ENCODE measurements around the gene STH. TPM values are rescaled to one million over a fixed set of nuclear protein-coding genes. Genes with fewer than 3 reads are reported as not detected.

Gene STH, protein sequence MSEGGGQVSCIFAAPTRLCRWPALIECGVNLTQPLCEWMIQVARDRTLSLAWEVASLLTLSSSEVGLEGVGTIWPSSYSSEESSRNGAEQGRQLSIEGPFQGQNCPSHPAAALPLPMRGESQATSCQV
- total RNA-seq, result not detected

GRCh38 chr17:45998987-45999899, at the start of gene STH:
Gene STH (plus strand): TSS chr17:45999250. CDS start chr17:45999280, 30 bp downstream.
- Histone ChIP-seq H3K9me3 (ENCODE audit: control insufficient read depth in 3 of 3, low read length in 3 of 3) (no peaks in the 10 kb centered on the region), H3K27me3 (ENCODE audit: control insufficient read depth in 3 of 3, insufficient read depth in 3 of 3, low read length in 3 of 3) (no peaks in the 10 kb centered on the region), H3K27ac (ENCODE audit: low read depth, low read length) (no peak within 1 kb of the TSS), H3K9ac (ENCODE audit: low read depth in 1 of 3, low read length in 3 of 3) (no peak within 1 kb of the TSS), H3K4me1 (ENCODE audit: control insufficient read depth in 3 of 3, insufficient read depth in 3 of 3, low read length in 3 of 3) (peaks cover 20 to 24% (median 24%) of the 10 kb centered on the region in 3 donors), H3K4me3 (ENCODE audit: low read length in 3 of 3) (no peak within 1 kb of the TSS), H3K36me3 (ENCODE audit: control insufficient read depth in 3 of 3, insufficient read depth in 3 of 3, low read length in 3 of 3) (peaks cover 2 to 13% (median 11%) of the 10 kb centered on the region in 3 donors)

- H3K27ac ChIP-seq (ENCODE audit: low read depth, low read length), result peak overlapping the region; percentile 66
- peaks cover 0 to 5% (median 0%) of the 10 kb centered on the region in 3 donors for H3K27me3 ChIP-seq (ENCODE audit: control insufficient read depth in 3 of 3, insufficient read depth in 3 of 3, low read length in 3 of 3)
- peaks cover 8 to 34% (median 15%) of the 10 kb centered on the region in 3 donors for H3K4me1 ChIP-seq (ENCODE audit: control insufficient read depth in 3 of 3, insufficient read depth in 3 of 3, low read length in 3 of 3)
- H3K4me3 ChIP-seq (ENCODE audit: low read length in 3 of 3), result no peak overlapping the region
- no peaks in the 10 kb centered on the region for H3K36me3 ChIP-seq (ENCODE audit: control insufficient read depth in 3 of 3, insufficient read depth in 3 of 3, low read length in 3 of 3)
- peak overlapping the region in 2 of 3 donors; percentile 39 to 62 for H3K9ac ChIP-seq (ENCODE audit: low read depth in 1 of 3, low read length in 3 of 3)
- H3K9me3 ChIP-seq (ENCODE audit: control insufficient read depth in 3 of 3, low read length in 3 of 3), result no peaks in the 10 kb centered on the region
Observed at GRCh38 chr17:45949755-45950320, 49.2 kb upstream of the STH start.

DNA sequence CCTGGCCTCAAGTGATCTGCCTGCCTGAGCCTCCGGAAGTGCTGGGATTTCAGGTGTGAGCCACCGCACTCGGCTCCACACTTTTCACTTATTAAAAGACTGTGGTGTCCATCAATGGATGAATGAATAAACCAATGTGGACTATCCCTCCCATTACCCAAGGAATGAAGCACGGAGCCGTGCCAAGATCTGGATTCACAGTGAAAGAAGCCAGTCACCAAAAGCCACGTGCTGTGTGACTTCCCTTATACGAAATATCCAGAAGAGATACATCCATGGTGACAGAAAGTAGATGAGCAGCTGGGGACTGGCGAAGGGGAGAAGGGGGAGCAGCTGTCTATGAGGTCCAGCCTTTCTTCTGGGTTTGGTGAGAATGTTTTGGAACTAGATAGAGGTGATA, 48.2 kb upstream of the STH start:
- Histone ChIP-seq H3K4me3 (ENCODE audit: low read length in 3 of 3) (no peak overlapping the region), H3K27ac (ENCODE audit: low read depth, low read length) (no peak overlapping the region), H3K27me3 (ENCODE audit: control insufficient read depth in 3 of 3, insufficient read depth in 3 of 3, low read length in 3 of 3) (peaks cover 0 to 5% (median 0%) of the 10 kb centered on the region in 3 donors), H3K36me3 (ENCODE audit: control insufficient read depth in 3 of 3, insufficient read depth in 3 of 3, low read length in 3 of 3) (no peaks in the 10 kb centered on the region), H3K4me1 (ENCODE audit: control insufficient read depth in 3 of 3, insufficient read depth in 3 of 3, low read length in 3 of 3) (peaks cover 8 to 33% (median 15%) of the 10 kb centered on the region in 3 donors), H3K9me3 (ENCODE audit: control insufficient read depth in 3 of 3, low read length in 3 of 3) (no peaks in the 10 kb centered on the region), H3K9ac (ENCODE audit: low read depth in 1 of 3, low read length in 3 of 3) (no peak overlapping the region)

GRCh38 chr17:45951403-45951802, 47.6 kb upstream of the STH start:
- H3K27me3 ChIP-seq (ENCODE audit: control insufficient read depth in 3 of 3, insufficient read depth in 3 of 3, low read length in 3 of 3), result peaks cover 0 to 5% (median 0%) of the 10 kb centered on the region in 3 donors
- no peak overlapping the region for H3K4me3 ChIP-seq (ENCODE audit: low read length in 3 of 3)
- no peaks in the 10 kb centered on the region for H3K9me3 ChIP-seq (ENCODE audit: control insufficient read depth in 3 of 3, low read length in 3 of 3)
- H3K9ac ChIP-seq (ENCODE audit: low read depth in 1 of 3, low read length in 3 of 3), result no peak overlapping the region
- H3K36me3 ChIP-seq (ENCODE audit: control insufficient read depth in 3 of 3, insufficient read depth in 3 of 3, low read length in 3 of 3), result no peaks in the 10 kb centered on the region
- peaks cover 8 to 33% (median 15%) of the 10 kb centered on the region in 3 donors for H3K4me1 ChIP-seq (ENCODE audit: control insufficient read depth in 3 of 3, insufficient read depth in 3 of 3, low read length in 3 of 3)
- H3K27ac ChIP-seq (ENCODE audit: low read depth, low read length), result no peak overlapping the region

- Histone ChIP-seq H3K27me3 (ENCODE audit: control insufficient read depth in 3 of 3, insufficient read depth in 3 of 3, low read length in 3 of 3) (peaks cover 0 to 5% (median 0%) of the 10 kb centered on the region in 3 donors), H3K4me3 (ENCODE audit: low read length in 3 of 3) (no peak overlapping the region), H3K9me3 (ENCODE audit: control insufficient read depth in 3 of 3, low read length in 3 of 3) (no peaks in the 10 kb centered on the region), H3K36me3 (ENCODE audit: control insufficient read depth in 3 of 3, insufficient read depth in 3 of 3, low read length in 3 of 3) (no peaks in the 10 kb centered on the region), H3K27ac (ENCODE audit: low read depth, low read length) (no peak overlapping the region), H3K9ac (ENCODE audit: low read depth in 1 of 3, low read length in 3 of 3) (no peak overlapping the region), H3K4me1 (ENCODE audit: control insufficient read depth in 3 of 3, insufficient read depth in 3 of 3, low read length in 3 of 3) (peaks cover 8 to 29% (median 13%) of the 10 kb centered on the region in 3 donors)
Observed at GRCh38 chr17:45951941-45952340, 47.1 kb upstream of the STH start.

- peaks cover 0 to 5% (median 0%) of the 10 kb centered on the region in 3 donors for H3K27me3 ChIP-seq (ENCODE audit: control insufficient read depth in 3 of 3, insufficient read depth in 3 of 3, low read length in 3 of 3)
- H3K27ac ChIP-seq (ENCODE audit: low read depth, low read length), result no peak overlapping the region
- no peak overlapping the region for H3K9ac ChIP-seq (ENCODE audit: low read depth in 1 of 3, low read length in 3 of 3)
- no peak overlapping the region for H3K4me3 ChIP-seq (ENCODE audit: low read length in 3 of 3)
- no peaks in the 10 kb centered on the region for H3K9me3 ChIP-seq (ENCODE audit: control insufficient read depth in 3 of 3, low read length in 3 of 3)
- H3K4me1 ChIP-seq (ENCODE audit: control insufficient read depth in 3 of 3, insufficient read depth in 3 of 3, low read length in 3 of 3), result peaks cover 8 to 26% (median 11%) of the 10 kb centered on the region in 3 donors
- H3K36me3 ChIP-seq (ENCODE audit: control insufficient read depth in 3 of 3, insufficient read depth in 3 of 3, low read length in 3 of 3), result no peaks in the 10 kb centered on the region
Observed at GRCh38 chr17:45952814-45953320, 46.2 kb upstream of the STH start.

DNA sequence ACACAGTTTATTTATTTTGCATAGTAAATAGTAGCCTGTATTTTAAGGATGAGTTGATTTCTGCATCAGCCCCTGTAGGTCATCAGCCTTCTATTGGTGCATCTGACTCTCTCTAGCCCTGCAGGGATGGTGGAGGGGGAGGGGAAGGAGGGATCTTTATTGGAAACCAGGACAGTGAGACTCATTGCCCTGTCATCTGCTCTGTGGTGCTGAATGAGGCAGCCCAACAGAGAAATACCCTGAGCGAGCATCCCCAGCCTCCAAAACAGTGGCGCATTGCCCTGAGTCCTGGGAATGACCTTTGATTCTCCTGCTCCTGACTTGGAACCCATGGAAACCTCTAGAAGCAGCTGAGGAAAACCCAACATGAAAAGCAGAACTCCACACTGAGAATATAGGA, 45.5 kb upstream of the STH start:
- Histone ChIP-seq H3K4me3 (ENCODE audit: low read length in 3 of 3) (no peak overlapping the region), H3K27me3 (ENCODE audit: control insufficient read depth in 3 of 3, insufficient read depth in 3 of 3, low read length in 3 of 3) (peaks cover 0 to 5% (median 0%) of the 10 kb centered on the region in 3 donors), H3K9me3 (ENCODE audit: control insufficient read depth in 3 of 3, low read length in 3 of 3) (no peaks in the 10 kb centered on the region), H3K27ac (ENCODE audit: low read depth, low read length) (no peak overlapping the region), H3K9ac (ENCODE audit: low read depth in 1 of 3, low read length in 3 of 3) (no peak overlapping the region), H3K36me3 (ENCODE audit: control insufficient read depth in 3 of 3, insufficient read depth in 3 of 3, low read length in 3 of 3) (no peaks in the 10 kb centered on the region), H3K4me1 (ENCODE audit: control insufficient read depth in 3 of 3, insufficient read depth in 3 of 3, low read length in 3 of 3) (peaks cover 4 to 20% (median 5%) of the 10 kb centered on the region in 3 donors)

DNA sequence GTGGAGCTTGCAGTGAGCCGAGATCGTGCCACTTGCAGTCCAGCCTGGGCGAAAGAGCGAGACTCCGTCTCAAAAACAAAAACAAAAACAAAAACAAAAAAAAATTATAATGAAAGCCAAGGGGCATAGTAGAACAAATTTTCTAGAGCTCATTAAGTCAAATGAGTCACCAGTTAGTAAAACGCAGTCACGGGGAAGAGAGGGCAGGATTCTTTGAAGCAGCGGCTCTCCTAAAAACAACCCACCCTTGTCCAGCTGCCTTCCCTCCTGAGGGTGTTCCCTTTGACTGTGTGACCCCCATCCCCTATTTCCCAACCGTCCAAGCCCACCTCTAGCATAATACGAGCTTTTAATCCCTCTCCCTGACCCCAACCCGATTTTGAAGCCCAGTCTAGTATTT, 44.1 kb upstream of the STH start:
- H3K27ac ChIP-seq (ENCODE audit: low read depth, low read length), result no peak overlapping the region
- H3K9me3 ChIP-seq (ENCODE audit: control insufficient read depth in 3 of 3, low read length in 3 of 3), result no peaks in the 10 kb centered on the region
- no peak overlapping the region for H3K9ac ChIP-seq (ENCODE audit: low read depth in 1 of 3, low read length in 3 of 3)
- H3K27me3 ChIP-seq (ENCODE audit: control insufficient read depth in 3 of 3, insufficient read depth in 3 of 3, low read length in 3 of 3), result peaks cover 0 to 4% (median 0%) of the 10 kb centered on the region in 3 donors
- H3K36me3 ChIP-seq (ENCODE audit: control insufficient read depth in 3 of 3, insufficient read depth in 3 of 3, low read length in 3 of 3), result no peaks in the 10 kb centered on the region
- no peak overlapping the region for H3K4me3 ChIP-seq (ENCODE audit: low read length in 3 of 3)
- peaks cover 0 to 9% (median 0%) of the 10 kb centered on the region in 3 donors for H3K4me1 ChIP-seq (ENCODE audit: control insufficient read depth in 3 of 3, insufficient read depth in 3 of 3, low read length in 3 of 3)

DNA sequence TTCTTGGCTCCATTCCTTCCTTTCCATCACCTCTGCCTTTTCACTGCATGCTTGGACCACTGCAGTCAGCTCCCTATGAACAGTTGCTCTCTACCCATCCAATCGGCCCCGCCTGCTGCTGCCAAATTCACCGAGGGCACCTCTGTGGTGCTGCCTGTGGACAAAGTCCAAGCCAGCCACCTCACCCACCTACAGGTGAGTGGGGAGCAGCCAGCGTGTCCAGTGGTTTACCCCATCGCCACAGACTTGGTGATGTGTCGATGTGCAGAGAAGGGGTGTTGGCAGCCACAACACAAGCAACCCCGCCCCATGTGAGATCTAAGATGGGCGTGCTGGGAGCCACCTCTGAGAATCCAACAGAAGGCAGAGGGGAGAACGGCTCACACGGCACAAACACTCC, 43.7 kb upstream of the STH start:
- H3K27ac ChIP-seq (ENCODE audit: low read depth, low read length), result no peak overlapping the region
- no peak overlapping the region for H3K4me3 ChIP-seq (ENCODE audit: low read length in 3 of 3)

More for the DNA sequence above, 43.7 kb upstream of the STH start:
- H3K27me3 ChIP-seq (ENCODE audit: control insufficient read depth in 3 of 3, insufficient read depth in 3 of 3, low read length in 3 of 3), result no peaks in the 10 kb centered on the region
- no peak overlapping the region for H3K9ac ChIP-seq (ENCODE audit: low read depth in 1 of 3, low read length in 3 of 3)
- H3K36me3 ChIP-seq (ENCODE audit: control insufficient read depth in 3 of 3, insufficient read depth in 3 of 3, low read length in 3 of 3), result no peaks in the 10 kb centered on the region
- H3K9me3 ChIP-seq (ENCODE audit: control insufficient read depth in 3 of 3, low read length in 3 of 3), result no peaks in the 10 kb centered on the region
- peaks cover 0 to 5% (median 0%) of the 10 kb centered on the region in 3 donors for H3K4me1 ChIP-seq (ENCODE audit: control insufficient read depth in 3 of 3, insufficient read depth in 3 of 3, low read length in 3 of 3)
